ENCODE results near the gene KEAP1. TPM values are rescaled to one million over a fixed set of nuclear protein-coding genes. Genes with fewer than 3 reads are reported as not detected.
A peak's percentile ranks its signal among the peaks of the same experiment; 100 is the strongest.
"Not testable (repeated sequence)": the region's sequence is repeated elsewhere in the genome, so short reads cannot be mapped to it uniquely, and the experiment has no call there.

Gene KEAP1
- polyA plus RNA-seq (2013, experiment 1 of 2): 55.3 TPM
- 51.2 TPM for polyA plus RNA-seq (2013, experiment 2 of 2)

- peak within 1 kb of the TSS; percentile 100 for H3K9ac ChIP-seq (ENCODE audit: low read depth, low read length)
- H3K9me3 ChIP-seq (ENCODE audit: insufficient read depth, low read depth, low read length): no peaks in the 10 kb centered on the region
- WGBS: 7% methylated on average over 73 of the region's 73 CpGs
- peak within 1 kb of the TSS; percentile 95 for H3K27ac ChIP-seq (ENCODE audit: low read depth, low read length)
- H3K36me3 ChIP-seq (ENCODE audit: insufficient read depth, low read length): peaks cover 16% of the 10 kb centered on the region
- no peaks in the 10 kb centered on the region for H3K27me3 ChIP-seq (ENCODE audit: insufficient read depth, low read length)
- H3K4me1 ChIP-seq (ENCODE audit: insufficient read depth, low read length): peaks cover 15% of the 10 kb centered on the region; the same call in 1 of the 2 replicates
- H3K4me3 ChIP-seq (ENCODE audit: low read length): peak within 1 kb of the TSS; percentile 94
Observed at GRCh38 chr19:10503002-10503789, at the start of gene KEAP1. TSS of gene KEAP1 (minus strand) at chr19:10503356. CDS start at chr19:10500033, 3,323 bp downstream.

GRCh38 chr19:10552510-10553053, 49.4 kb upstream of the KEAP1 start:
- no peak overlapping the region for H3K4me3 ChIP-seq (ENCODE audit: low read length)
- H3K27ac ChIP-seq (ENCODE audit: low read depth, low read length): no peak overlapping the region
- H3K27me3 ChIP-seq (ENCODE audit: insufficient read depth, low read length): no peaks in the 10 kb centered on the region
- 90% methylated on average over 12 of the region's 12 CpGs for WGBS
- H3K4me1 ChIP-seq (ENCODE audit: insufficient read depth, low read length): no peaks in the 10 kb centered on the region
- no peak overlapping the region for H3K9ac ChIP-seq (ENCODE audit: low read depth, low read length)
- H3K9me3 ChIP-seq (ENCODE audit: insufficient read depth, low read depth, low read length): no peaks in the 10 kb centered on the region
- H3K36me3 ChIP-seq (ENCODE audit: insufficient read depth, low read length): peaks cover 79% of the 10 kb centered on the region

- Histone ChIP-seq H3K9ac (ENCODE audit: low read depth, low read length) (no peak overlapping the region), H3K36me3 (ENCODE audit: insufficient read depth, low read length) (peaks cover 78% of the 10 kb centered on the region), H3K27me3 (ENCODE audit: insufficient read depth, low read length) (no peaks in the 10 kb centered on the region), H3K9me3 (ENCODE audit: insufficient read depth, low read depth, low read length) (no peaks in the 10 kb centered on the region), H3K27ac (ENCODE audit: low read depth, low read length) (no peak overlapping the region), H3K4me3 (ENCODE audit: low read length) (no peak overlapping the region), H3K4me1 (ENCODE audit: insufficient read depth, low read length) (no peaks in the 10 kb centered on the region)
- 86% methylated on average over 11 of the region's 12 CpGs for WGBS
Observed at GRCh38 chr19:10551698-10552301, 48.6 kb upstream of the KEAP1 start.

GRCh38 chr19:10551006-10551405, 47.9 kb upstream of the KEAP1 start:
- H3K27me3 ChIP-seq (ENCODE audit: insufficient read depth, low read length); H3K27ac ChIP-seq (ENCODE audit: low read depth, low read length); H3K4me1 ChIP-seq (ENCODE audit: insufficient read depth, low read length); H3K9ac ChIP-seq (ENCODE audit: low read depth, low read length); H3K4me3 ChIP-seq (ENCODE audit: low read length); H3K9me3 ChIP-seq (ENCODE audit: insufficient read depth, low read depth, low read length): not testable (repeated sequence)
- WGBS: 94% methylated on average over 9 of the region's 9 CpGs
- H3K36me3 ChIP-seq (ENCODE audit: insufficient read depth, low read length): peaks cover 73% of the 10 kb centered on the region

GRCh38 chr19:10550336-10550735, 47.2 kb upstream of the KEAP1 start:
- no peaks in the 10 kb centered on the region for H3K9me3 ChIP-seq (ENCODE audit: insufficient read depth, low read depth, low read length)
- no peak overlapping the region for H3K4me3 ChIP-seq (ENCODE audit: low read length)
- no peak overlapping the region for H3K27ac ChIP-seq (ENCODE audit: low read depth, low read length)
- H3K36me3 ChIP-seq (ENCODE audit: insufficient read depth, low read length): peaks cover 70% of the 10 kb centered on the region
- no peaks in the 10 kb centered on the region for H3K27me3 ChIP-seq (ENCODE audit: insufficient read depth, low read length)
- 91% methylated on average over 6 of the region's 6 CpGs for WGBS
- H3K4me1 ChIP-seq (ENCODE audit: insufficient read depth, low read length): no peaks in the 10 kb centered on the region
- H3K9ac ChIP-seq (ENCODE audit: low read depth, low read length): no peak overlapping the region

GRCh38 chr19:10549733-10550132, 46.6 kb upstream of the KEAP1 start:
- Histone ChIP-seq H3K27ac (ENCODE audit: low read depth, low read length) (no peak overlapping the region), H3K36me3 (ENCODE audit: insufficient read depth, low read length) (peaks cover 64% of the 10 kb centered on the region), H3K27me3 (ENCODE audit: insufficient read depth, low read length) (no peaks in the 10 kb centered on the region), H3K9me3 (ENCODE audit: insufficient read depth, low read depth, low read length) (no peaks in the 10 kb centered on the region), H3K9ac (ENCODE audit: low read depth, low read length) (no peak overlapping the region), H3K4me3 (ENCODE audit: low read length) (no peak overlapping the region), H3K4me1 (ENCODE audit: insufficient read depth, low read length) (no peaks in the 10 kb centered on the region)
- WGBS: 96% methylated on average over 7 of the region's 7 CpGs

- Histone ChIP-seq H3K9me3 (ENCODE audit: insufficient read depth, low read depth, low read length) (no peaks in the 10 kb centered on the region), H3K27me3 (ENCODE audit: insufficient read depth, low read length) (no peaks in the 10 kb centered on the region), H3K36me3 (ENCODE audit: insufficient read depth, low read length) (peaks cover 55% of the 10 kb centered on the region), H3K27ac (ENCODE audit: low read depth, low read length) (no peak overlapping the region), H3K4me1 (ENCODE audit: insufficient read depth, low read length) (no peaks in the 10 kb centered on the region), H3K4me3 (ENCODE audit: low read length) (no peak overlapping the region), H3K9ac (ENCODE audit: low read depth, low read length) (no peak overlapping the region)
- WGBS: 93% methylated on average over 18 of the region's 18 CpGs
Observed at GRCh38 chr19:10548746-10549276, 45.7 kb upstream of the KEAP1 start.

- no peak overlapping the region for H3K4me3 ChIP-seq (ENCODE audit: low read length)
- H3K9ac ChIP-seq (ENCODE audit: low read depth, low read length): no peak overlapping the region
- no peaks in the 10 kb centered on the region for H3K4me1 ChIP-seq (ENCODE audit: insufficient read depth, low read length)
- H3K27me3 ChIP-seq (ENCODE audit: insufficient read depth, low read length): no peaks in the 10 kb centered on the region
- H3K36me3 ChIP-seq (ENCODE audit: insufficient read depth, low read length): peaks cover 35% of the 10 kb centered on the region
- no peak overlapping the region for H3K27ac ChIP-seq (ENCODE audit: low read depth, low read length)
- no peaks in the 10 kb centered on the region for H3K9me3 ChIP-seq (ENCODE audit: insufficient read depth, low read depth, low read length)
- WGBS: 96% methylated on average over 17 of the region's 17 CpGs
Observed at GRCh38 chr19:10546817-10547216, 43.7 kb upstream of the KEAP1 start.

GRCh38 chr19:10544753-10545251, 41.6 kb upstream of the KEAP1 start:
- 85% methylated on average over 23 of the region's 23 CpGs for WGBS
- Histone ChIP-seq H3K27me3 (ENCODE audit: insufficient read depth, low read length) (no peaks in the 10 kb centered on the region), H3K9me3 (ENCODE audit: insufficient read depth, low read depth, low read length) (no peaks in the 10 kb centered on the region), H3K9ac (ENCODE audit: low read depth, low read length) (no peak overlapping the region), H3K36me3 (ENCODE audit: insufficient read depth, low read length) (peaks cover 28% of the 10 kb centered on the region), H3K27ac (ENCODE audit: low read depth, low read length) (no peak overlapping the region), H3K4me3 (ENCODE audit: low read length) (peak overlapping the region; percentile 96), H3K4me1 (ENCODE audit: insufficient read depth, low read length) (no peaks in the 10 kb centered on the region)

- H3K4me3 ChIP-seq (ENCODE audit: low read length): peak overlapping the region; percentile 96
- WGBS: 26% methylated on average over 22 of the region's 22 CpGs
- H3K27ac ChIP-seq (ENCODE audit: low read depth, low read length): peak overlapping the region; percentile 55; the same call in 1 of the 2 replicates
- H3K9me3 ChIP-seq (ENCODE audit: insufficient read depth, low read depth, low read length): no peaks in the 10 kb centered on the region
- peak overlapping the region; percentile 89 for H3K9ac ChIP-seq (ENCODE audit: low read depth, low read length)
- no peaks in the 10 kb centered on the region for H3K4me1 ChIP-seq (ENCODE audit: insufficient read depth, low read length)
- H3K36me3 ChIP-seq (ENCODE audit: insufficient read depth, low read length): peaks cover 24% of the 10 kb centered on the region
- no peaks in the 10 kb centered on the region for H3K27me3 ChIP-seq (ENCODE audit: insufficient read depth, low read length)
Observed at GRCh38 chr19:10544242-10544752, 41.1 kb upstream of the KEAP1 start.

Measured in HUES64 (cell line).